HEK293 (cell line): ENCODE results near the gene PDZD2.

Source experiments
- BCL11A ChIP-seq: fragments of 450-650 bp; formaldehyde crosslinking; IDR thresholded peaks from 2 replicates; pipeline ENCODE4 v1.5.1; 2016; ENCODE audit warnings: low read depth, missing biosample characterization, missing genetic modification characterization
- EGR2 ChIP-seq: fragments of 450-650 bp; formaldehyde crosslinking; IDR thresholded peaks from 2 replicates; pipeline ENCODE4 v1.5.1; 2016; ENCODE audit warnings: low read depth, missing biosample characterization, missing genetic modification characterization
- KLF1 ChIP-seq: fragments of 450-650 bp; formaldehyde crosslinking; IDR thresholded peaks from 2 replicates; pipeline ENCODE4 v1.5.1; 2016; ENCODE audit warnings: missing biosample characterization, missing genetic modification characterization
- KLF17 ChIP-seq: fragments of 450-650 bp; formaldehyde crosslinking; IDR thresholded peaks from 2 replicates; pipeline ENCODE4 v1.5.1; 2016; ENCODE audit warnings: missing biosample characterization, missing genetic modification characterization
- MEIS1 ChIP-seq: sonication (generic); formaldehyde crosslinking; IDR thresholded peaks from 2 replicates; pipeline ENCODE4 v1.8.1; 2022; ENCODE audit warnings: missing genetic modification reagents, mild to moderate bottlenecking, borderline replicate concordance
- TCF7L2 ChIP-seq: IDR thresholded peaks from 2 replicates; pipeline ENCODE4 v1.6.1; 2011; ENCODE audit warnings: low read depth, mild to moderate bottlenecking, inconsistent platforms, low read length, moderate library complexity, borderline replicate concordance
- TSHZ1 ChIP-seq: fragments of 450-650 bp; formaldehyde crosslinking; IDR thresholded peaks from 2 replicates; pipeline ENCODE4 v1.5.1; 2016; ENCODE audit warnings: missing biosample characterization, missing genetic modification characterization, borderline replicate concordance
- ZBTB17 ChIP-seq: fragments of 450-650 bp; formaldehyde crosslinking; IDR thresholded peaks from 2 replicates; pipeline ENCODE4 v1.5.1; 2016; ENCODE audit warnings: missing biosample characterization, missing genetic modification characterization
- ZBTB21 ChIP-seq: fragments of 450-650 bp; formaldehyde crosslinking; IDR thresholded peaks from 2 replicates; pipeline ENCODE4 v1.5.1; 2017; ENCODE audit warnings: missing biosample characterization, missing genetic modification characterization
- ZFP41 ChIP-seq: fragments of 450-650 bp; formaldehyde crosslinking; IDR thresholded peaks from 2 replicates; pipeline ENCODE4 v1.5.1; 2016; ENCODE audit warnings: missing biosample characterization, missing genetic modification characterization, borderline replicate concordance
- ZNF133 ChIP-seq: fragments of 450-650 bp; formaldehyde crosslinking; IDR thresholded peaks from 2 replicates; pipeline ENCODE4 v1.5.1; 2016; ENCODE audit warnings: missing biosample characterization, missing genetic modification characterization
- ZNF16 ChIP-seq: fragments of 450-650 bp; formaldehyde crosslinking; IDR thresholded peaks from 2 replicates; pipeline ENCODE4 v1.5.1; 2016; ENCODE audit warnings: low read depth, missing biosample characterization, missing genetic modification characterization
- ZNF175 ChIP-seq: fragments of 450-650 bp; formaldehyde crosslinking; IDR thresholded peaks from 2 replicates; pipeline ENCODE4 v1.5.1; 2016; ENCODE audit warnings: missing biosample characterization, missing genetic modification characterization
- ZNF202 ChIP-seq: fragments of 450-650 bp; formaldehyde crosslinking; IDR thresholded peaks from 2 replicates; pipeline ENCODE4 v1.5.1; 2016; ENCODE audit warnings: missing biosample characterization, missing genetic modification characterization, borderline replicate concordance
- ZNF302 ChIP-seq: fragments of 450-650 bp; formaldehyde crosslinking; IDR thresholded peaks from 2 replicates; pipeline ENCODE4 v1.5.1; 2016; ENCODE audit warnings: missing biosample characterization, missing genetic modification characterization, low read depth
- ZNF350 ChIP-seq: fragments of 450-650 bp; formaldehyde crosslinking; IDR thresholded peaks from 2 replicates; pipeline ENCODE4 v1.5.0; 2017; ENCODE audit warnings: missing biosample characterization, mild to moderate bottlenecking, missing genetic modification characterization
- ZNF514 ChIP-seq: fragments of 450-650 bp; formaldehyde crosslinking; IDR thresholded peaks from 2 replicates; pipeline ENCODE4 v1.5.1; 2016; ENCODE audit warnings: missing biosample characterization, missing genetic modification characterization
- ZNF521 ChIP-seq: fragments of 450-650 bp; formaldehyde crosslinking; IDR thresholded peaks from 2 replicates; pipeline ENCODE4 v1.5.1; 2017; ENCODE audit warnings: missing biosample characterization, mild to moderate bottlenecking, missing genetic modification characterization
- ZNF549 ChIP-seq: fragments of 450-650 bp; IDR thresholded peaks from 2 replicates; pipeline ENCODE4 v1.5.1; 2018; ENCODE audit warnings: missing biosample characterization, missing genetic modification characterization, mild to moderate bottlenecking, inconsistent platforms, moderate library complexity
- ZNF624 ChIP-seq: fragments of 450-650 bp; formaldehyde crosslinking; IDR thresholded peaks from 2 replicates; pipeline ENCODE4 v1.5.1; 2017; ENCODE audit warnings: missing biosample characterization, missing genetic modification characterization
- ZNF768 ChIP-seq: fragments of 450-650 bp; formaldehyde crosslinking; IDR thresholded peaks from 2 replicates; pipeline ENCODE4 v1.5.1; 2018; ENCODE audit warnings: missing biosample characterization, mild to moderate bottlenecking, missing genetic modification characterization
- ZNF830 ChIP-seq: fragments of 450-650 bp; IDR thresholded peaks from 2 replicates; pipeline ENCODE4 v1.5.0; 2018; ENCODE audit warnings: missing biosample characterization, missing genetic modification characterization, low read depth, mild to moderate bottlenecking, moderate library complexity
- ZSCAN16 ChIP-seq: fragments of 450-650 bp; formaldehyde crosslinking; IDR thresholded peaks from 2 replicates; pipeline ENCODE4 v1.5.1; 2016; ENCODE audit warnings: missing biosample characterization, missing genetic modification characterization
- ZXDB ChIP-seq: fragments of 450-650 bp; formaldehyde crosslinking; IDR thresholded peaks from 2 replicates; pipeline ENCODE4 v1.5.1; 2016; ENCODE audit warnings: missing biosample characterization, missing genetic modification characterization
- TF ChIP-seq, protein P1 (sequence below): fragments of 450-650 bp; formaldehyde crosslinking; conservative IDR thresholded peaks from 2 replicates; pipeline ENCODE4 v1.5.1; 2016; ENCODE audit warnings: low read depth, missing biosample characterization, missing genetic modification characterization
- TF ChIP-seq, protein P2 (sequence below): fragments of 450-650 bp; formaldehyde crosslinking; IDR thresholded peaks from 2 replicates; pipeline ENCODE4 v1.5.1; 2017; ENCODE audit warnings: missing biosample characterization, missing genetic modification characterization
- TF ChIP-seq, protein P3 (sequence below): fragments of 450-650 bp; formaldehyde crosslinking; IDR thresholded peaks from 2 replicates; pipeline ENCODE4 v1.5.1; 2016; ENCODE audit warnings: missing biosample characterization, missing genetic modification characterization

Gene PDZD2

DNA sequence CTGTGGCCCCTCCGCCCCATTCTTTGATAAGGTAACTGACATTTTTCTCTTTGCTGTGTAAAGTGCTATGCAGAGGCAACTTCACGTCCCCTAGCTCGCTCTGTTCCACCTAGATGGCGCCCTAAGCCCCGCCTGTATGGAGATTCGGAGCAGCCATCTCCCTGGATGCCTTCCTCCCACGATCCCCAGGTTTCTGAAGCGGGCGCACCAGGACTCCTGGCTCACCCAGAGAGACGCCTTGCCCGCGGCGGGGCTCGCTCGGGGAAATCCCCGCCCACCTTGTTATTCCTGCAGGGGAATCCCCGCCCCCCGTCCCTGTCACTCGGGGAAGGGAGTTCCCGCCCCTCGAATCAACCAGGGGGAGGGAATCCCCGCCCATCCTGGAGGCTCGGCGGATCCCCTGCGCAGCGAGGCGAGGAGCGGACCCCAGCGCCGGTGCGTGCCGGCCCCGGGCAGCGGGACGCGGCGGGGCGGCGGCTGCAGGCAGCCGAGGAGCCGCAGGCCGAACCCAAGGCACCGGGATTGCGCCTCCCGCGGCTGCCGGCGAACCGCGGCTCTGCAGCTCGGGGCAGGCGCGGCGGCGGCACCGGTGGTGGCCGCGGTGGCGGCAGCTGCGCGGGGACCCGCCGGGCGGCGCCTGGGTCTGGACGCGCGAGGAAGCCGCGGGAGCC is at the start of gene PDZD2 (continued):
- TF ChIP-seq, protein P1, sequence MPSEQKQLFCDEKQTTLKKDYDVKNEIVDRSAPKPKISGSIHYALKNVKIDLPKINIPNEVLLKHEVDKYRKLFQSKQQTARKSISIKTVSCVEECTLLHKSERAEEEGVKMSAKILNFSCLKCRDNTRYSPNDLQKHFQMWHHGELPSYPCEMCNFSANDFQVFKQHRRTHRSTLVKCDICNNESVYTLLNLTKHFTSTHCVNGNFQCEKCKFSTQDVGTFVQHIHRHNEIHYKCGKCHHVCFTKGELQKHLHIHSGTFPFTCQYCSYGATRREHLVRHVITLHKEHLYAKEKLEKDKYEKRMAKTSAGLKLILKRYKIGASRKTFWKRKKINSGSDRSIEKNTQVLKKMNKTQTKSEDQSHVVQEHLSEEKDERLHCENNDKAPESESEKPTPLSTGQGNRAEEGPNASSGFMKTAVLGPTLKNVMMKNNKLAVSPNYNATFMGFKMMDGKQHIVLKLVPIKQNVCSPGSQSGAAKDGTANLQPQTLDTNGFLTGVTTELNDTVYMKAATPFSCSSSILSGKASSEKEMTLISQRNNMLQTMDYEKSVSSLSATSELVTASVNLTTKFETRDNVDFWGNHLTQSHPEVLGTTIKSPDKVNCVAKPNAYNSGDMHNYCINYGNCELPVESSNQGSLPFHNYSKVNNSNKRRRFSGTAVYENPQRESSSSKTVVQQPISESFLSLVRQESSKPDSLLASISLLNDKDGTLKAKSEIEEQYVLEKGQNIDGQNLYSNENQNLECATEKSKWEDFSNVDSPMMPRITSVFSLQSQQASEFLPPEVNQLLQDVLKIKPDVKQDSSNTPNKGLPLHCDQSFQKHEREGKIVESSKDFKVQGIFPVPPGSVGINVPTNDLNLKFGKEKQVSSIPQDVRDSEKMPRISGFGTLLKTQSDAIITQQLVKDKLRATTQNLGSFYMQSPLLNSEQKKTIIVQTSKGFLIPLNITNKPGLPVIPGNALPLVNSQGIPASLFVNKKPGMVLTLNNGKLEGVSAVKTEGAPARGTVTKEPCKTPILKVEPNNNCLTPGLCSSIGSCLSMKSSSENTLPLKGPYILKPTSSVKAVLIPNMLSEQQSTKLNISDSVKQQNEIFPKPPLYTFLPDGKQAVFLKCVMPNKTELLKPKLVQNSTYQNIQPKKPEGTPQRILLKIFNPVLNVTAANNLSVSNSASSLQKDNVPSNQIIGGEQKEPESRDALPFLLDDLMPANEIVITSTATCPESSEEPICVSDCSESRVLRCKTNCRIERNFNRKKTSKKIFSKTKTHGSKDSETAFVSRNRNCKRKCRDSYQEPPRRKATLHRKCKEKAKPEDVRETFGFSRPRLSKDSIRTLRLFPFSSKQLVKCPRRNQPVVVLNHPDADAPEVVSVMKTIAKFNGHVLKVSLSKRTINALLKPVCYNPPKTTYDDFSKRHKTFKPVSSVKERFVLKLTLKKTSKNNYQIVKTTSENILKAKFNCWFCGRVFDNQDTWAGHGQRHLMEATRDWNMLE (tag by site-specific recombination): no peak
- TF ChIP-seq BCL11A (tag by site-specific recombination): no peak
- TF ChIP-seq, protein P2, sequence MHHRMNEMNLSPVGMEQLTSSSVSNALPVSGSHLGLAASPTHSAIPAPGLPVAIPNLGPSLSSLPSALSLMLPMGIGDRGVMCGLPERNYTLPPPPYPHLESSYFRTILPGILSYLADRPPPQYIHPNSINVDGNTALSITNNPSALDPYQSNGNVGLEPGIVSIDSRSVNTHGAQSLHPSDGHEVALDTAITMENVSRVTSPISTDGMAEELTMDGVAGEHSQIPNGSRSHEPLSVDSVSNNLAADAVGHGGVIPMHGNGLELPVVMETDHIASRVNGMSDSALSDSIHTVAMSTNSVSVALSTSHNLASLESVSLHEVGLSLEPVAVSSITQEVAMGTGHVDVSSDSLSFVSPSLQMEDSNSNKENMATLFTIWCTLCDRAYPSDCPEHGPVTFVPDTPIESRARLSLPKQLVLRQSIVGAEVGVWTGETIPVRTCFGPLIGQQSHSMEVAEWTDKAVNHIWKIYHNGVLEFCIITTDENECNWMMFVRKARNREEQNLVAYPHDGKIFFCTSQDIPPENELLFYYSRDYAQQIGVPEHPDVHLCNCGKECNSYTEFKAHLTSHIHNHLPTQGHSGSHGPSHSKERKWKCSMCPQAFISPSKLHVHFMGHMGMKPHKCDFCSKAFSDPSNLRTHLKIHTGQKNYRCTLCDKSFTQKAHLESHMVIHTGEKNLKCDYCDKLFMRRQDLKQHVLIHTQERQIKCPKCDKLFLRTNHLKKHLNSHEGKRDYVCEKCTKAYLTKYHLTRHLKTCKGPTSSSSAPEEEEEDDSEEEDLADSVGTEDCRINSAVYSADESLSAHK: no peak
- peak; percentile 29; the same call in 1 of the 2 replicates for TF ChIP-seq KLF17 (tag by site-specific recombination)
- TF ChIP-seq ZNF514 (tag by site-specific recombination): no peak
- no peak for TF ChIP-seq ZNF202 (tag by site-specific recombination)
- no peak for TF ChIP-seq ZNF350 (tag by site-specific recombination)
- TF ChIP-seq ZNF768 (tag by site-specific recombination): no peak
- no peak for TF ChIP-seq ZNF175
- TF ChIP-seq ZNF16 (tag by site-specific recombination): no peak
- TF ChIP-seq ZNF549: no peak
- TF ChIP-seq TSHZ1: no peak
- no peak for TF ChIP-seq ZBTB21 (tag by site-specific recombination)
- no peak for TF ChIP-seq ZFP41 (tag by site-specific recombination)
- no peak for TF ChIP-seq ZNF302 (tag by site-specific recombination)
- TF ChIP-seq KLF1 (tag by site-specific recombination): peak; percentile 57
- no peak for TF ChIP-seq ZNF521 (tag by site-specific recombination)
- no peak for TF ChIP-seq TCF7L2
- TF ChIP-seq ZSCAN16: no peak
- TF ChIP-seq EGR2 (tag by site-specific recombination): peak; percentile 89
- TF ChIP-seq ZXDB (tag by site-specific recombination): peak; percentile 84
- no peak for TF ChIP-seq ZNF830
- TF ChIP-seq, protein P3, sequence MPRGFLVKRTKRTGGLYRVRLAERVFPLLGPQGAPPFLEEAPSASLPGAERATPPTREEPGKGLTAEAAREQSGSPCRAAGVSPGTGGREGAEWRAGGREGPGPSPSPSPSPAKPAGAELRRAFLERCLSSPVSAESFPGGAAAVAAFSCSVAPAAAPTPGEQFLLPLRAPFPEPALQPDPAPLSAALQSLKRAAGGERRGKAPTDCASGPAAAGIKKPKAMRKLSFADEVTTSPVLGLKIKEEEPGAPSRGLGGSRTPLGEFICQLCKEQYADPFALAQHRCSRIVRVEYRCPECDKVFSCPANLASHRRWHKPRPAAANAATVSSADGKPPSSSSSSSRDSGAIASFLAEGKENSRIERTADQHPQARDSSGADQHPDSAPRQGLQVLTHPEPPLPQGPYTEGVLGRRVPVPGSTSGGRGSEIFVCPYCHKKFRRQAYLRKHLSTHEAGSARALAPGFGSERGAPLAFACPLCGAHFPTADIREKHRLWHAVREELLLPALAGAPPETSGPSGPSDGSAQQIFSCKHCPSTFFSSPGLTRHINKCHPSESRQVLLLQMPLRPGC (tag by site-specific recombination): no peak
- no peak for TF ChIP-seq MEIS1 (CRISPR knock-in tag)
- TF ChIP-seq ZNF133 (tag by site-specific recombination): no peak
- TF ChIP-seq ZBTB17 (tag by site-specific recombination): peak; percentile 86
- no peak for TF ChIP-seq ZNF624 (tag by site-specific recombination)
